ENCODE results near the gene NUP85.

GRCh38 chr17:75163074-75163473 is 42.4 kb upstream of the NUP85 start:
- TF ChIP-seq, protein P1, sequence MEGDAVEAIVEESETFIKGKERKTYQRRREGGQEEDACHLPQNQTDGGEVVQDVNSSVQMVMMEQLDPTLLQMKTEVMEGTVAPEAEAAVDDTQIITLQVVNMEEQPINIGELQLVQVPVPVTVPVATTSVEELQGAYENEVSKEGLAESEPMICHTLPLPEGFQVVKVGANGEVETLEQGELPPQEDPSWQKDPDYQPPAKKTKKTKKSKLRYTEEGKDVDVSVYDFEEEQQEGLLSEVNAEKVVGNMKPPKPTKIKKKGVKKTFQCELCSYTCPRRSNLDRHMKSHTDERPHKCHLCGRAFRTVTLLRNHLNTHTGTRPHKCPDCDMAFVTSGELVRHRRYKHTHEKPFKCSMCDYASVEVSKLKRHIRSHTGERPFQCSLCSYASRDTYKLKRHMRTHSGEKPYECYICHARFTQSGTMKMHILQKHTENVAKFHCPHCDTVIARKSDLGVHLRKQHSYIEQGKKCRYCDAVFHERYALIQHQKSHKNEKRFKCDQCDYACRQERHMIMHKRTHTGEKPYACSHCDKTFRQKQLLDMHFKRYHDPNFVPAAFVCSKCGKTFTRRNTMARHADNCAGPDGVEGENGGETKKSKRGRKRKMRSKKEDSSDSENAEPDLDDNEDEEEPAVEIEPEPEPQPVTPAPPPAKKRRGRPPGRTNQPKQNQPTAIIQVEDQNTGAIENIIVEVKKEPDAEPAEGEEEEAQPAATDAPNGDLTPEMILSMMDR (conservative IDR thresholded peaks at IDR 0.05 in 1 of 2, IDR thresholded peaks at IDR 0.05 in 1 of 2; ENCODE audit: extremely low read depth in 1 of 2, insufficient read depth in 1 of 2, low read depth in 1 of 2, low read length in 2 of 2), result no peak
- TF ChIP-seq EZH2 (IDR thresholded peaks at IDR 0.05; ENCODE audit: borderline replicate concordance, low read length), result no peak
